HG03521 (cell line): ENCODE measurements around the gene RSKR.
"Not testable (repeated sequence)": the region's sequence is repeated elsewhere in the genome, so short reads cannot be mapped to it uniquely, and the experiment has no call there.

Experiments used
- ATAC-seq: cut with Tn5 transposase; IDR thresholded peaks from one replicate; pipeline ENCODE4 v1.9.1; 2021; ENCODE audit warnings: mild to moderate bottlenecking, moderate library complexity; ENCODE audit not compliant: unreplicated experiment

RSKR gene

GRCh38 chr17:28613931-28614381 is at the start of gene RSKR:
TSS of gene RSKR (minus strand) at chr17:28614185. CDS start at chr17:28614161, 24 bp downstream.
- ATAC-seq = no peak

GRCh38 chr17:28663723-28664122 is 49.7 kb upstream of the RSKR start:
- no peak for ATAC-seq

- ATAC-seq = no peak
Measured at GRCh38 chr17:28662527-28662829, 48.5 kb upstream of the RSKR start.

GRCh38 chr17:28661635-28662526 is 47.9 kb upstream of the RSKR start, which contains the start of the genes SDF2 and SUPT6H:
TSS of gene SDF2 (minus strand) at chr17:28661906. CDS start at chr17:28661876, 30 bp downstream.
TSS of gene SUPT6H (plus strand) at chr17:28662205. CDS start at chr17:28673402, 11,197 bp downstream.
- peak; percentile 82 for ATAC-seq

- ATAC-seq = not testable (repeated sequence)
Measured at GRCh38 chr17:28659497-28659881, 45.5 kb upstream of the RSKR start.

- ATAC-seq = not testable (repeated sequence)
Measured at GRCh38 chr17:28658766-28659496, 44.9 kb upstream of the RSKR start.

GRCh38 chr17:28658342-28658741 is 44.4 kb upstream of the RSKR start:
- ATAC-seq = not testable (repeated sequence)

GRCh38 chr17:28657756-28658155 is 43.8 kb upstream of the RSKR start:
- ATAC-seq = no peak

- ATAC-seq = no peak
Measured at GRCh38 chr17:28655160-28655559, 41.2 kb upstream of the RSKR start.

GRCh38 chr17:28648698-28649097 is 34.7 kb upstream of the RSKR start:
- ATAC-seq = no peak

- ATAC-seq = no peak
Measured at GRCh38 chr17:28646039-28646754, 32.2 kb upstream of the RSKR start.

GRCh38 chr17:28645576-28645939 is 31.6 kb upstream of the RSKR start:
- ATAC-seq = no peak

GRCh38 chr17:28644787-28645575 is 31.0 kb upstream of the RSKR start, which contains the start of gene BLTP2:
TSS of gene BLTP2 (minus strand) at chr17:28645158. CDS start at chr17:28645056, 102 bp downstream.
- ATAC-seq = peak; percentile 95

- no peak for ATAC-seq
Measured at GRCh38 chr17:28643983-28644786, 30.2 kb upstream of the RSKR start.

- ATAC-seq = no peak
Measured at GRCh38 chr17:28641579-28641978, 27.6 kb upstream of the RSKR start.

GRCh38 chr17:28635506-28635905 is 21.5 kb upstream of the RSKR start:
- no peak for ATAC-seq

- ATAC-seq = no peak
Measured at GRCh38 chr17:28634206-28634865, 20.4 kb upstream of the RSKR start.

GRCh38 chr17:28626818-28627217 is 12.8 kb upstream of the RSKR start:
- ATAC-seq = no peak

- ATAC-seq = no peak
Measured at GRCh38 chr17:28624148-28624547, 10.2 kb upstream of the RSKR start.
